Cardiac septum (tissue), 1 donor: Measurements from ENCODE around the gene MNT. TPM values are rescaled to one million over a fixed set of nuclear protein-coding genes. Genes with fewer than 3 reads are reported as not detected.

Experiments
- DNase-seq: peaks from one replicate; pipeline ENCODE4 v3.0.0-alpha.2; 2020; ENCODE audit warnings: low spot score
- intact Hi-C: fragments of 100-400 bp; cut with DNase I; formaldehyde crosslinking; loops from one replicate; pipeline ENCODE4 v1.14.0; 2022
- total RNA-seq: library from RNA; stranded (reverse); fragmentation: NEBNext Ultra II Directional; extraction: Animal tissue kit (Norgen Biotek cat#: 25700); gene quantifications from one replicate; pipeline ENCODE4 v1.2.1, GENCODE V29; 2021
- donor health status: DM: no; HTN: no; CAD: no.

The MNT gene
- total RNA-seq, 1 donor from 2014 or later = 12.9 TPM

DNA sequence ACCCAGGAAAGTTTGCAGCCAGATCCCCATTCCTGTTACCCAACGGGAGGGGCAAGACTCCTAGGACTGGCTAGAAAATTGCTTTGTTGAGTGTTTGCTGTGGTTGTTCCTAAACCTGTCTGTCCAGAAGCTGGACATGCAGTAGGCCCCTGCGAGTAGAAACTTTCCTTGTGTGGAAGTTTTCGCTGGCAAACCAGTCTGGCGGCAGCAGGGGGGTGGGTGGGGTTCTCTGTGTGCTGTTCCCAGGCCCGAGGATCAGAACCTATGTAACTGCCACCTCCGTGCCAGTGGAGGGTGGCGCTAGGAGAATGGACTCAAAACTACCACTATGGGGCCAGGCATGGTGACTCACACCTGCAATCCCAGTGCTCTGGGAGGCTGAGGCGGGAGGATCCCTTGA, 54.4 kb downstream of the MNT start:
- intact Hi-C loops = no loop called here
- DNase-seq = no peak

DNA sequence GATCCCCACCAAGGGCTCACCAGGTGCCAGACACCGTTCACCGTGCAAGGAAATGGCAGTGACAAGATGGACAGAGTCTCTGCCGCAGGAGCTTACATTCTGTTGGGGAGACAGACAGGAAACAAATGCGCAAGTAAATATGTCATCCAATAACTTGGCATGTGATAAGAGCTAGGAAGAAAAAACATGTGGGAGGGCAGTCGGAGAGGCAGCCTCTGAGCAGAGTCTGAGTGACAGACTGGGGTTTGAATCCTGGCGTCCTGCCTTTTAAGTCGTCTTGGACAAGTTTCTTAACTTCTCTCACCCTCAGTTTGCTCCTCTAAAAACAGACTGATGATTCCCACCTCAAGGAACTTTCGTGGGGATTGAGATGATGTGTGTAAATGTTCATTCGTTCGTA, 56.3 kb downstream of the MNT start:
- intact Hi-C loops = no loop called here
- DNase-seq = no peak

DNA sequence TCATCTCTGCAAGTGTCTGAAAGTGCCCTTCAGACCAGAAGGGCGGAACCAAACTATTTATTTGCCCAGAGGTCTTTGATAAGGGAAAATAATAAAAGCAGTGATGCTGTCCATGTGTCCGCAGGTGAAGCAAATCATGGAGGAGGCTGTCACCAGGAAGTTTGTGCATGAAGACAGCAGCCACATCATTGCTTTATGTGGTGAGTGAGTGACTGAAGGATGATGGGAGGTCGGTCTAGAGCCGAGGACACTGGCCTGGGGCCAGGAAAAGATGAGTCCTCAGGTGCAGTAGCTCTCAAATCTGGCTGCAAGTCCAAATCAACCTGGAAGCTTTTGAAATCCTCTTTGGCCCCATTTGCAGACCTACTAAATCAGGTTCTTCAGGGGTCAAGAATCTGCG, 57.4 kb downstream of the MNT start:
- no peak for DNase-seq
- intact Hi-C loops = no loop called here

DNA sequence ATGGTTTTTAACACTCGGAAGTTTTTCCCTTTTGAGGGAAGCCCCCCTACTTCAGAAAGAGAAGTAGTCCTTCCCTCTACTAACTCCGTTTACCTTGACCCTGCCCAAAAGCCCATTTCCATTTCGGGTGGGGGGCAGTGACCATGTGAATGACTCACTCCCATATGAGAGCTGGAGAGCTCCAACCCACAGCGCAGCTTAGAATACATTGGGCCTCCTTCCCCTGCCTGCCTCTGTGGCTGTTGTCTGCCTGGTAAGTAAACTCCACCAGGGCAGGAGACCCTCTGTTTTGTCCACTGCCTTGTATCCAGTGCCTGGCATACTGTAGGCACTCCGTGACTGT, 62.6 kb downstream of the MNT start:
- intact Hi-C loops = no loop called here

DNA sequence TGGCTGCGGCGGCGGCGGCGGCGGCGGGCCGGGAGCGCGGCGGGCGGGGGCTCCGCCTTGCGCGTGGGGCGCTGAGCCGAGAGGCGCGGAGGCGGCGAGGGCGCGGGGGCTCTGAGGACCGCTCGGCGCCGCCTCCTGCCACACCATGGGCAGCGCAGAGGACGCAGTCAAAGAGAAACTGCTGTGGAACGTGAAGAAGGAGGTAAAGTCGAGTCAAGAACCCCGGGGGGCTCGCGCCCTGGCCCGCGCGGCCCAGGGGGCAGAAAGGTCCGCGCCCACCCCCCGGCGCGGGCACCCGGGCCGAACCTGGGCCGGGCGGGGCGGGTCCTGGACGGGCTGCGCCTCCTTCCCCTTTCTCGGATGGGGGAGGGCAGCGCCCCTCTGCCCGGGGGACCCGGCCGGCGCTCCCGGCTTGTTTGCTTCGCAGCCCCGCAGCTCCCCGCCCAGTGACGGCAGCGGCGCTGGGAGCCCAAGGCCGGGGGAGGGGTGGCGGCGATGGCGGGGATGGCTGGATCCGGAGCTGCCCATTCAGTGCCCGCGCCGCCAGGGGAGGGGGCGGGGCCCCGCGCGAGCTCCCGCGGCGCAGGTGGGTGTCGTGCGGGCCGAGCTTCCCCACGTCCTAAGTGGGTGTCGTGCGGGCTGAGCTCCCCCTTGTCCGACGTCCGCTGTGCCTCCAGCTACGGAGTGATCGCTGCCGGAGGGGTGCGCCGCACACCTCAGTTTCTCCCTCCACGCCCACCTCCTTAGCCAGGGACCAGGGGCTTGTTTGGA, 63.1 kb downstream of the MNT start:
- DNase-seq = no peak
- intact Hi-C loops = loop anchor here (2.0 kb wide), 1 partner anchor 35 kb away; the partner anchor contains the start of genes SMG6 and SRR

More for the DNA sequence above, 62.6 kb downstream of the MNT start:
- no peak for DNase-seq

DNA sequence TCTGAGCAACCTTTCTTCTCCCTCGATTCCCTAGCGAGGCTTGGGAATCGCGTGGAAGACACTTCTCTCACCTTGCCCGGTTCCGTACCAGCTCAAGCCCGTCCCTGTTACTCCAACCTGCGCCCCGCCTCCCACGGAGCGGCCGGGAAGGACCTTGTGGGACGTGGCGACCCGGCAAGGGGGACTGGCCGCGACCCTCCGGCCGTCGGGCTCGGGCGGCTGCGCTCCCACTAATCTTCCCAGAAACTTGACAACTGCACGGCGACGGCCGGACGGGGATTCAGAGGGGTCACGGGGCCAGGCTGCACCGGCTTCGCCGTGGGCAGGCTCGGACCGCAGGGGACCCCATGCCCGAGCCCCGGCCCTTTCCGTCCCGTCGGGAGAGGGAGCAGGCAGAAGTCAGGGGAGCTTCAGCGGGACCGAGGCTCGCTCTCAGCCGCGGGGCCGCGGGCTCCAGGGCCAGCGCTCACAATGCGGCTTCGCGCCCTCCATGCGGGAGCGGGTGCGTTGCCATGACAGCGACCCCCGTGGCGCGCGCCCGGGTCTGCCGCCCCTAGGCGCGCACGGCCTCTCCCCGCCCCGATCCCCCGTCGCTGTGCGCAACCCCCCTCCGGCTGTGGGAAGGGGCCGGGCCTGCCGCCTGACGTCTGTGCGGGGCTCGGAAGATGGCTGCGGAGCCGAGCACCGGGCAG, 63.9 kb downstream of the MNT start, which contains the start of gene SGSM2:
Gene SGSM2, plus strand, starts transcription at position 650 of the 692 bp plus-strand sequence. CDS start 188 bp downstream, outside the sequence.
- intact Hi-C loops = loop anchor here (2.0 kb wide), 1 partner anchor 34 kb away; the partner anchor contains the start of genes SMG6 and SRR
- no peak for DNase-seq

DNA sequence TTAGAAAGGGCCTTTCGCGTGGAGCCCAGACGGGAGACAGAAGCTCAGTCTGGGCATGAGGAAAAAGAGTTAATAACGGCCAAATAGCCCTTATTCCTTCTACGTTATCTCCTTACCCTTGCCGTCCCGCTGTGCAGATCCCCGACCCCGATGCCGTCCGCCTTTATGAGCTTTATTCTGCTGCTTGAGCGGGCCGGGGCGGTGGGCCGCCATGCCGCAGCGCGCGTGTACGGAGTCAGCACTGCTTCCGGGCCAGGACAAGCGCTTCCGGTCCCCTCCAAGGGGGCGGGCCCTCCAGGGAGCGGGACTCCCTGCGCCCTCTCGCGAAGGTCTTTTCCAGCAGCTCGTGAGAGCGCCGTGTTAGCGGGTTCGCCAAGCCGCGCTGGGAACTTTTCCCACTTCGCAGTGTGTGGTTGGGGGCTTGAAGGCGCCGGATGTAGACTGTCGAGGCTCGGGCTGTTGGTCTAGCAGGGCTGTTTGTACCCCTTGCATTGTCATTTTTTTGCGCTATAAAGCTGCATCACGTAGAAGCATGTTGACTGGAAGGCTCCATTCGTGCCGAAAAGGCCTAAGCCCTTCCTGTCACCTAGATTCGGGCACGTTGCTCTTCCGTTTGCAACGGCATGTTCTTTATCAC, 64.5 kb downstream of the MNT start, which contains the start of gene TSR1:
Gene TSR1, minus strand, starts transcription at position 243 of the 637 bp plus-strand sequence. Its CDS starts 30 bp downstream, at position 213.
- DNase-seq = peak; percentile 95
- intact Hi-C loops = loop anchor here (2.0 kb wide), 1 partner anchor 34 kb away; the partner anchor contains the start of genes SMG6 and SRR

DNA sequence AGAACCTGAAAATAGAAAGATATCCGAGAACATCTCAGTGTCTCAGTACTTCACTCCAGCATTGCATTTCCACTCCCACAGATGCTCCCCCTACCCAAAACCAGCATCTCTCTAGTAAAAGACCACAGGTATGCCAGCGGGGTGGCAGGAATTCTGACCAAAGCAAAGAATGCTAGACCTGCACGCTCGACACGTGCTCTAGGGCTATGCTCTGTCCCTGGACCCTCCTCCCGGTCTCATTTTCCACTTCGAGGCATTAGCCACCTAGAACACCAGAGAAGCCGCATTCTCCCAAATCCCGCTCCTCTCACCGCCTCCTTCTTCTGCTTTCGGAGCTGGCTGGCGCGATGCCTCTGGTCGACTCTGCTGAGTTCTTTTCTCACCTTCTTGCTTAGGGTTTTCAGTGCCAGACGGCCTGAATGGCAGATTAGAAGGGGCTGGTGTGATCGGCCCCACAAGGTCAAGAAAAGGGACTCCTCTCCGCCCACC, 65.1 kb downstream of the MNT start:
- intact Hi-C loops = loop anchor here (2.0 kb wide), 1 partner anchor 33 kb away; the partner anchor contains the start of genes SMG6 and SRR

More for the DNA sequence above, 65.1 kb downstream of the MNT start:
- DNase-seq = no peak

Other genes starting within 250 kb of the MNT start
- gene SMG6, start 97.3 kb downstream of the MNT start, total RNA-seq = 19.7 TPM
- gene SRR, start 97.1 kb downstream of the MNT start, total RNA-seq = 9.3 TPM
- gene TSR1, start 64.6 kb downstream of the MNT start, total RNA-seq = 23.0 TPM
- 35.5 TPM for gene SGSM2, start 63.6 kb downstream of the MNT start, total RNA-seq
- 25.8 TPM for gene METTL16, start 110.8 kb upstream of the MNT start, total RNA-seq
- 142 TPM for gene PAFAH1B1, start 192.6 kb upstream of the MNT start, total RNA-seq